B cell (primary cell): ENCODE data around the gene SPOCD1. TPM values are rescaled to one million over a fixed set of nuclear protein-coding genes. Genes with fewer than 3 reads are reported as not detected.

Experiments used
- ATAC-seq: fragments of 200-7000 bp; cut with Tn5 transposase; one replicate; pipeline ENCODE4 v1.10.0; 2021; ENCODE audit warnings: low read depth, mild to moderate bottlenecking, moderate number of reproducible peaks, moderate library complexity
- CTCF ChIA-PET: fragments of 350-600 bp; sonication (Branson Sonifier 250); formaldehyde crosslinking; loops from one replicate; lab custom pipeline; 2021; ENCODE audit warnings: antibody characterized with exemption, inconsistent platforms; lab: Charles Lee
- POLR2A ChIA-PET: fragments of 350-600 bp; sonication (Branson Sonifier 250); formaldehyde crosslinking; loops from one replicate; lab custom pipeline; 2021; ENCODE audit warnings: antibody characterized with exemption; lab: Charles Lee
- DNase-seq: peaks from one replicate; pipeline ENCODE4 v3.0.0; 2013
- H2AFZ ChIP-seq: 2 replicates; pipeline ENCODE4 v1.6.1; 2012; ENCODE audit warnings: mild to moderate bottlenecking, low read depth, low read length; ENCODE audit not compliant: insufficient read depth, poor library complexity, severe bottlenecking
- H3K27ac ChIP-seq, 2 donors: 1 replicate in 1 of 2; 2 replicates in 1 of 2; pipeline ENCODE4 v1.5.1; 2012 to 2013; ENCODE audit warnings: low read length in 2 of 2, mild to moderate bottlenecking in 2 of 2, moderate library complexity in 1 of 2
- H3K27me3 ChIP-seq, 4 experiments: fragments of 200-600 bp in 1 of 4; sonication (generic) in 1 of 4; replicated peaks in 1 of 4; 1 replicate in 2 of 4; 2 replicates in 2 of 4; pipeline versions ENCODE4 v1.6.1 to v1.7.0; 2013 to 2016; ENCODE audit warnings: low read length in 3 of 4, mild to moderate bottlenecking in 2 of 4, mixed read lengths in 1 of 4, moderate library complexity in 1 of 4; ENCODE audit not compliant: insufficient read depth in 4 of 4, control insufficient read depth in 3 of 4; ENCODE audit errors: control extremely low read depth in 1 of 4
- H3K36me3 ChIP-seq, 2 experiments: replicated peaks in 1 of 2; 1 replicate in 1 of 2; 2 replicates in 1 of 2; pipeline versions ENCODE4 v1.6.1 to v1.7.1; 2013; ENCODE audit warnings: low read length in 1 of 2; ENCODE audit not compliant: insufficient read depth in 2 of 2, control insufficient read depth in 1 of 2; ENCODE audit errors: control extremely low read depth in 1 of 2, extremely low read depth in 1 of 2
- H3K4me1 ChIP-seq, 2 donors: fragments of 200-600 bp in 1 of 2; sonication (generic) in 1 of 2; 1 replicate in 1 of 2; 2 replicates in 1 of 2; pipeline versions ENCODE4 v1.5.1 to v1.6.1; 2013 to 2017; ENCODE audit warnings: low read length in 2 of 2; ENCODE audit not compliant: control insufficient read depth in 2 of 2, insufficient read depth in 2 of 2
- H3K4me2 ChIP-seq: replicated peaks from 2 replicates; pipeline ENCODE3; 2012; ENCODE audit warnings: mild to moderate bottlenecking, low read depth, low read length; ENCODE audit not compliant: poor library complexity, severe bottlenecking
- H3K4me3 ChIP-seq, 5 experiments: fragments of 200-600 bp in 1 of 5; sonication (generic) in 1 of 5; 1 replicate in 3 of 5; 2 replicates in 2 of 5; pipeline versions ENCODE4 v1.5.1 to v1.7.0; 2011 to 2016; ENCODE audit warnings: low read length in 4 of 5, mild to moderate bottlenecking in 4 of 5, low read depth in 2 of 5, control low read depth in 1 of 5, moderate library complexity in 1 of 5; ENCODE audit not compliant: insufficient read depth in 1 of 5; ENCODE audit errors: control extremely low read depth in 1 of 5, extremely low read depth in 1 of 5
- H3K79me2 ChIP-seq: fragments of 200-600 bp; sonication (generic); one replicate; pipeline ENCODE4 v1.6.0; 2016; ENCODE audit warnings: low read length; ENCODE audit not compliant: control insufficient read depth, insufficient read depth
- H3K9ac ChIP-seq: fragments of 200-600 bp; sonication (generic); 2 replicates; pipeline ENCODE4 v1.6.1; 2017; ENCODE audit warnings: mild to moderate bottlenecking, low read length, moderate library complexity
- H3K9me3 ChIP-seq, 3 donors: one replicate each; pipeline versions ENCODE4 v1.6.1 to v1.7.1; 2013; ENCODE audit warnings: low read length in 2 of 3; ENCODE audit not compliant: control insufficient read depth in 2 of 3, insufficient read depth in 1 of 3; ENCODE audit errors: control extremely low read depth in 1 of 3
- H4K20me1 ChIP-seq: 2 replicates; pipeline ENCODE4 v1.6.0; 2012; ENCODE audit warnings: mild to moderate bottlenecking, low read length; ENCODE audit not compliant: insufficient read depth, control insufficient read depth, poor library complexity, severe bottlenecking
- H3K27ac Mint-ChIP-seq: one replicate; pipeline ENCODE4 v1.8.0; 2021; ENCODE audit warnings: mixed read lengths
- H3K27me3 Mint-ChIP-seq: one replicate; pipeline ENCODE4 v1.8.0; 2021; ENCODE audit warnings: mixed read lengths
- H3K4me1 Mint-ChIP-seq: one replicate; pipeline ENCODE4 v1.8.0; 2021; ENCODE audit warnings: mixed read lengths
- H3K4me3 Mint-ChIP-seq: one replicate; pipeline ENCODE4 v1.8.0; 2021; ENCODE audit warnings: mixed read lengths
- H3K9me3 Mint-ChIP-seq: one replicate; pipeline ENCODE4 v1.8.0; 2022; ENCODE audit warnings: mixed read lengths; ENCODE audit not compliant: insufficient read depth
- CTCF ChIP-seq: fragments of 200-600 bp; IDR thresholded peaks from one replicate; pipeline ENCODE4 v1.8.0; 2022; ENCODE audit warnings: antibody characterized with exemption, mild to moderate bottlenecking
- EZH2 ChIP-seq: IDR thresholded peaks from 2 replicates; pipeline ENCODE4 v1.6.1; 2012; ENCODE audit warnings: borderline replicate concordance, low read depth, mild to moderate bottlenecking, moderate library complexity, low read length; ENCODE audit not compliant: insufficient read depth, poor library complexity, severe bottlenecking
- WGBS: methylation state at CpG from one replicate; pipeline ENCODE4 v1.1.5; 2013; ENCODE audit warnings: missing lambda C conversion rate; ENCODE audit not compliant: insufficient coverage; 5-methylcytosine and 5-hydroxymethylcytosine counted together
- intact Hi-C: fragments of 100-400 bp; cut with micrococcal nuclease; formaldehyde crosslinking; loops from one replicate; pipeline ENCODE4 v1.10.0; 2022
- polyA plus RNA-seq: library from polyadenylated mRNA; depleted of rRNA; stranded (reverse); fragments of >200 nt; gene quantifications from 2 replicates; pipeline ENCODE4 v1.2.3, GENCODE V29; 2012
- total RNA-seq, 2 donors: library from RNA; stranded (reverse); fragments of 120-200 nt in 1 of 2; gene quantifications; 1 replicate in 1 of 2; 2 replicates in 1 of 2; pipeline versions ENCODE4 v1.2.3 to v1.2.4, GENCODE V29; 2013 to 2022

Gene SPOCD1
- total and polyA plus RNA-seq, 2 donors (not counting 1 experiment from before 2014, with no cell fraction given) = not detected

GRCh38 chr1:31795801-31796621 is 19.8 kb downstream of the SPOCD1 start:
- Histone ChIP-seq H4K20me1 (no peaks in the 10 kb centered on the region), H3K9me3 (no peaks in the 10 kb centered on the region), H3K4me3 (no peak overlapping the region), H3K9ac (no peak overlapping the region), H3K27ac (no peak overlapping the region), H3K4me1 (peaks cover 4 to 5% of the 10 kb centered on the region in 2 donors), H2AFZ (no peak overlapping the region), H3K79me2 (no peaks in the 10 kb centered on the region), H3K36me3 (no peaks in the 10 kb centered on the region), H3K4me2 (no peak overlapping the region), H3K27me3 (peaks cover 0 to 13% (median 4%) of the 10 kb centered on the region in 4 experiments)
- Mint-ChIP-seq H3K27me3 (peaks cover 26% of the 10 kb centered on the region), H3K4me3 (no peak overlapping the region), H3K4me1 (peaks cover 4% of the 10 kb centered on the region), H3K27ac (no peak overlapping the region), H3K9me3 (no peaks in the 10 kb centered on the region)
- WGBS = 82% methylated on average over 10 of the region's 13 CpGs
- DNase-seq (no peak), ATAC-seq (no peak)
- intact Hi-C loops = no loop called here
- CTCF ChIA-PET = interaction anchor here (1.1 kb wide), 1 partner anchor 168 kb away, joined by 3 read pairs; no protein-coding TSS in a partner anchor
- POLR2A ChIA-PET = no interaction called here
- TF ChIP-seq CTCF (no peak), EZH2 (no peak)

GRCh38 chr1:31795096-31795675 is 20.6 kb downstream of the SPOCD1 start:
- Histone ChIP-seq H2AFZ (no peak overlapping the region), H3K27ac (no peak overlapping the region), H3K4me1 (no peaks in the 10 kb centered on the region), H3K4me3 (no peak overlapping the region), H3K9ac (no peak overlapping the region), H3K4me2 (no peak overlapping the region), H3K36me3 (no peaks in the 10 kb centered on the region), H3K79me2 (no peaks in the 10 kb centered on the region), H3K27me3 (peaks cover 0 to 13% (median 4%) of the 10 kb centered on the region in 4 experiments), H4K20me1 (no peaks in the 10 kb centered on the region), H3K9me3 (no peaks in the 10 kb centered on the region)
- no peak for ATAC-seq
- POLR2A ChIA-PET = no interaction called here
- no peak overlapping the region for H3K27ac Mint-ChIP-seq
- no peak for TF ChIP-seq CTCF
- no peak for TF ChIP-seq EZH2
- intact Hi-C loops = no loop called here
- peaks cover 26% of the 10 kb centered on the region for H3K27me3 Mint-ChIP-seq
- no peak overlapping the region for H3K4me3 Mint-ChIP-seq
- CTCF ChIA-PET = interaction anchor here (1.1 kb wide), 1 partner anchor 169 kb away, joined by 3 read pairs; no protein-coding TSS in a partner anchor
- H3K9me3 Mint-ChIP-seq = no peaks in the 10 kb centered on the region
- 67% methylated on average over 1 of the region's 2 CpGs for WGBS
- no peak for DNase-seq
- H3K4me1 Mint-ChIP-seq = no peaks in the 10 kb centered on the region
